GM19043 (cell line): Measurements from ENCODE around the gene DERA.
A peak's percentile ranks its signal among the peaks of the same experiment; 100 is the strongest.
"Not testable (repeated sequence)": the region's sequence is repeated elsewhere in the genome, so short reads cannot be mapped to it uniquely, and the experiment has no call there.

ENCODE experiments used
- ATAC-seq: cut with Tn5 transposase; IDR thresholded peaks from one replicate; pipeline ENCODE4 v1.9.1; 2021; ENCODE audit warnings: low read depth; ENCODE audit not compliant: unreplicated experiment

The DERA gene

GRCh38 chr12:15899282-15899870, 11.8 kb upstream of the DERA start:
- no peak for ATAC-seq

- ATAC-seq = no peak
Observed at GRCh38 chr12:15904378-15904920, 6.7 kb upstream of the DERA start.

GRCh38 chr12:15910468-15910863, 666 bp upstream of the DERA start:
- no peak for ATAC-seq

- not testable (repeated sequence) for ATAC-seq
Observed at GRCh38 chr12:15911931-15912330, 799 bp downstream of the DERA start.

GRCh38 chr12:15914131-15914530, 3.0 kb downstream of the DERA start:
- ATAC-seq = not testable (repeated sequence)

GRCh38 chr12:15918066-15918465, 6.9 kb downstream of the DERA start:
- ATAC-seq = no peak

GRCh38 chr12:15919418-15919817, 8.3 kb downstream of the DERA start:
- no peak for ATAC-seq

- ATAC-seq = no peak
Observed at GRCh38 chr12:15924956-15925355, 13.8 kb downstream of the DERA start.

GRCh38 chr12:15928346-15928745, 17.2 kb downstream of the DERA start:
- ATAC-seq = no peak

- no peak for ATAC-seq
Observed at GRCh38 chr12:15928870-15929571, 17.9 kb downstream of the DERA start.

GRCh38 chr12:15931590-15932053, 20.5 kb downstream of the DERA start:
- ATAC-seq = peak; percentile 54

- ATAC-seq = no peak
Observed at GRCh38 chr12:15932327-15932726, 21.2 kb downstream of the DERA start.

- ATAC-seq = no peak
Observed at GRCh38 chr12:15932971-15933370, 21.8 kb downstream of the DERA start.

- no peak for ATAC-seq
Observed at GRCh38 chr12:15933751-15934150, 22.6 kb downstream of the DERA start.

- no peak for ATAC-seq
Observed at GRCh38 chr12:15936751-15937150, 25.6 kb downstream of the DERA start.

- no peak for ATAC-seq
Observed at GRCh38 chr12:15937902-15938301, 26.8 kb downstream of the DERA start.

- no peak for ATAC-seq
Observed at GRCh38 chr12:15939111-15939510, 28.0 kb downstream of the DERA start.

GRCh38 chr12:15942475-15942874, 31.3 kb downstream of the DERA start:
- ATAC-seq = no peak

GRCh38 chr12:15943519-15943918, 32.4 kb downstream of the DERA start:
- ATAC-seq = not testable (repeated sequence)

GRCh38 chr12:15948461-15948860, 37.3 kb downstream of the DERA start:
- not testable (repeated sequence) for ATAC-seq

- ATAC-seq = no peak
Observed at GRCh38 chr12:15955281-15955680, 44.1 kb downstream of the DERA start.

GRCh38 chr12:15956010-15956409, 44.9 kb downstream of the DERA start:
- ATAC-seq = no peak
